GM12875 (cell line): ENCODE data around the gene DYRK1A.

Experiments used
- H3K4me3 ChIP-seq: one replicate; pipeline ENCODE4 v1.5.1; 2011; ENCODE audit warnings: low read depth, low read length, control low read depth
- CTCF ChIP-seq: IDR thresholded peaks from 2 replicates; pipeline ENCODE4 v1.5.1; 2011; ENCODE audit warnings: low read depth, mild to moderate bottlenecking, control low read depth, inconsistent platforms, low read length, moderate library complexity, borderline replicate concordance; ENCODE audit not compliant: insufficient read depth

The DYRK1A gene

GRCh38 chr21:37529649-37530048 is 163.1 kb downstream of the DYRK1A start:
- no peak for TF ChIP-seq CTCF
- no peak overlapping the region for H3K4me3 ChIP-seq

GRCh38 chr21:37530901-37531351 is 164.4 kb downstream of the DYRK1A start:
- H3K4me3 ChIP-seq, result no peak overlapping the region
- no peak for TF ChIP-seq CTCF

- TF ChIP-seq CTCF, result no peak
- no peak overlapping the region for H3K4me3 ChIP-seq
These were observed 164.9 kb downstream of the DYRK1A start for GRCh38 chr21:37531431-37531932.

- TF ChIP-seq CTCF, result peak; percentile 47
- no peak overlapping the region for H3K4me3 ChIP-seq
These were observed 166.6 kb downstream of the DYRK1A start for GRCh38 chr21:37532868-37533780.

GRCh38 chr21:37534431-37534830 is 167.9 kb downstream of the DYRK1A start:
- no peak for TF ChIP-seq CTCF
- no peak overlapping the region for H3K4me3 ChIP-seq

- no peak for TF ChIP-seq CTCF
- H3K4me3 ChIP-seq, result no peak overlapping the region
These were observed 168.6 kb downstream of the DYRK1A start for GRCh38 chr21:37535130-37535529.

GRCh38 chr21:37535672-37536071 is 169.1 kb downstream of the DYRK1A start:
- H3K4me3 ChIP-seq, result no peak overlapping the region
- TF ChIP-seq CTCF, result no peak
